Lower lobe of right lung (tissue), 2 donors: ENCODE measurements around the gene RIMS4. TPM values are rescaled to one million over a fixed set of nuclear protein-coding genes. Genes with fewer than 3 reads are reported as not detected.

Experiments
- ATAC-seq, 2 donors: fragments of 200-7000 bp; cut with Tn5 transposase; one replicate each; pipeline ENCODE4 v1.9.1; 2020 to 2022; ENCODE audit warnings: mild to moderate bottlenecking in 2 of 2, moderate library complexity in 2 of 2
- DNase-seq: peaks from one replicate; pipeline ENCODE4 v3.0.0-alpha.2; 2020
- H3K27ac ChIP-seq: fragments of 200-600 bp; one replicate; pipeline ENCODE4 v1.8.0; 2022
- H3K27me3 ChIP-seq: fragments of 200-600 bp; one replicate; pipeline ENCODE4 v1.8.0; 2022; ENCODE audit warnings: low read depth
- H3K36me3 ChIP-seq: fragments of 200-600 bp; one replicate; pipeline ENCODE4 v1.8.0; 2022; ENCODE audit warnings: mild to moderate bottlenecking
- H3K4me1 ChIP-seq: fragments of 200-600 bp; one replicate; pipeline ENCODE4 v1.8.0; 2022
- H3K4me3 ChIP-seq: fragments of 200-600 bp; one replicate; pipeline ENCODE4 v1.8.0; 2022; ENCODE audit warnings: mild to moderate bottlenecking
- H3K9me3 ChIP-seq: fragments of 200-600 bp; one replicate; pipeline ENCODE4 v1.8.0; 2022
- CTCF ChIP-seq: fragments of 200-600 bp; IDR thresholded peaks from one replicate; pipeline ENCODE4 v1.8.0; 2022; ENCODE audit warnings: antibody characterized with exemption, mild to moderate bottlenecking
- intact Hi-C: fragments of 100-400 bp; cut with DNase I; formaldehyde crosslinking; loops from one replicate; pipeline ENCODE4 v1.11.0; 2022
- total RNA-seq: library from RNA; stranded (reverse); fragmentation: NEBNext Ultra II Directional; extraction: Animal tissue kit (Norgen Biotek cat#: 25700); gene quantifications from one replicate; pipeline ENCODE4 v1.2.1, GENCODE V29; 2021
- donor health status: DM: no; HTN: yes; CAD: no; lungs with severe emphysema.

Gene RIMS4
- total RNA-seq, 1 donor from 2014 or later, result 3.5 TPM

GRCh38 chr20:44756011-44756688 is 54.2 kb downstream of the RIMS4 start:
- Histone ChIP-seq H3K4me1 (peaks cover under 1% of the 10 kb centered on the region), H3K36me3 (no peaks in the 10 kb centered on the region), H3K4me3 (no peak overlapping the region), H3K9me3 (no peaks in the 10 kb centered on the region), H3K27ac (no peak overlapping the region), H3K27me3 (peaks cover 4% of the 10 kb centered on the region)
- DNase-seq (no peak), ATAC-seq (no peak)
- TF ChIP-seq CTCF, result no peak
- intact Hi-C loops, result no loop called here

- intact Hi-C loops, result no loop called here
- Histone ChIP-seq H3K4me3 (no peak overlapping the region), H3K36me3 (no peaks in the 10 kb centered on the region), H3K4me1 (peaks cover 6% of the 10 kb centered on the region), H3K27me3 (peaks cover 15% of the 10 kb centered on the region), H3K27ac (no peak overlapping the region), H3K9me3 (no peaks in the 10 kb centered on the region)
- DNase-seq (no peak), ATAC-seq (no peak)
- no peak for TF ChIP-seq CTCF
Measured at GRCh38 chr20:44754554-44754953, 55.8 kb downstream of the RIMS4 start.

- no peaks in the 10 kb centered on the region for H3K36me3 ChIP-seq
- intact Hi-C loops, result no loop called here
- no peak overlapping the region for H3K27ac ChIP-seq
- H3K4me1 ChIP-seq, result peaks cover 16% of the 10 kb centered on the region
- no peak overlapping the region for H3K4me3 ChIP-seq
- no peaks in the 10 kb centered on the region for H3K9me3 ChIP-seq
- TF ChIP-seq CTCF, result no peak
- DNase-seq (no peak), ATAC-seq (no peak)
- peaks cover 28% of the 10 kb centered on the region for H3K27me3 ChIP-seq
Measured at GRCh38 chr20:44752099-44752931, 58.0 kb downstream of the RIMS4 start.

GRCh38 chr20:44750081-44750805 is 60.1 kb downstream of the RIMS4 start:
- no peak overlapping the region for H3K27ac ChIP-seq
- DNase-seq, result no peak
- no peaks in the 10 kb centered on the region for H3K9me3 ChIP-seq
- no peak for ATAC-seq
- peak; percentile 51 for TF ChIP-seq CTCF
- no peaks in the 10 kb centered on the region for H3K36me3 ChIP-seq
- intact Hi-C loops, result no loop called here
- H3K4me1 ChIP-seq, result peaks cover 35% of the 10 kb centered on the region
- peak overlapping the region; percentile 11 for H3K4me3 ChIP-seq
- H3K27me3 ChIP-seq, result peaks cover 39% of the 10 kb centered on the region

- H3K4me3 ChIP-seq, result no peak overlapping the region
- intact Hi-C loops, result loop anchor here (10.0 kb wide), 1 partner anchor 117 kb away; no protein-coding TSS in a partner anchor
- ATAC-seq (no peak), DNase-seq (no peak)
- peaks cover 35% of the 10 kb centered on the region for H3K4me1 ChIP-seq
- H3K9me3 ChIP-seq, result no peaks in the 10 kb centered on the region
- no peaks in the 10 kb centered on the region for H3K36me3 ChIP-seq
- no peak for TF ChIP-seq CTCF
- no peak overlapping the region for H3K27ac ChIP-seq
- H3K27me3 ChIP-seq, result peaks cover 39% of the 10 kb centered on the region
Measured at GRCh38 chr20:44748005-44748370, 62.4 kb downstream of the RIMS4 start.
